ENCODE measurements around the gene PFDN2.

GRCh38 chr1:161089938-161090337, 27.9 kb downstream of the PFDN2 start:
- TF ChIP-seq EZH2 (IDR thresholded peaks at IDR 0.05; ENCODE audit: low read depth, unreplicated experiment) (no peak), CTCF (conservative IDR thresholded peaks at IDR 0.05; ENCODE audit: low read depth in 2 of 2) (no peak), POLR2AphosphoS5 (IDR thresholded peaks at IDR 0.05; ENCODE audit: low read depth) (no peak), REST (IDR thresholded peaks at IDR 0.05; ENCODE audit: unreplicated experiment) (no peak), NANOG (IDR thresholded peaks at IDR 0.05; ENCODE audit: borderline replicate concordance) (no peak)
